ENCODE results near the gene IKZF2.
"Not testable (repeated sequence)": the region's sequence is repeated elsewhere in the genome, so short reads cannot be mapped to it uniquely, and the experiment has no call there.

Gene IKZF2

DNA sequence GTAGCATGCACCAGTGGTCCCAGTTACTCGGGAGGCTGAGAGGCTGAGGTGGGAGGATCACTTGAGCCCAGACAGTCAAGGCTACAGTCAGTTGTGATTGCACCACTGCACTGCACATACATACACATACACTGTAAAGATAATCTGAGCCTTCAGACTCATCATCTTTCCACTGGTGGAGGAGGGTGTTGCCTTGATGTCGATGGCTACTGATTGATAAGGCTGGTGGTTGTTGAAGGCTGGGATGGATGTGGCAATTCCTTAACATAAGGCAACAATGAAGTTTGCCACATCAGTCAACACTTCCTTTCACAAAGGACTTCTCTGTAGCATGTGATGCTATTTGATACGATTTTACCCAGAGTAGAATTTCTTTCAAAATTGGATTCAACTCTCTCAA is 118.8 kb downstream of the IKZF2 start:
- no peak for DNase-seq

DNA sequence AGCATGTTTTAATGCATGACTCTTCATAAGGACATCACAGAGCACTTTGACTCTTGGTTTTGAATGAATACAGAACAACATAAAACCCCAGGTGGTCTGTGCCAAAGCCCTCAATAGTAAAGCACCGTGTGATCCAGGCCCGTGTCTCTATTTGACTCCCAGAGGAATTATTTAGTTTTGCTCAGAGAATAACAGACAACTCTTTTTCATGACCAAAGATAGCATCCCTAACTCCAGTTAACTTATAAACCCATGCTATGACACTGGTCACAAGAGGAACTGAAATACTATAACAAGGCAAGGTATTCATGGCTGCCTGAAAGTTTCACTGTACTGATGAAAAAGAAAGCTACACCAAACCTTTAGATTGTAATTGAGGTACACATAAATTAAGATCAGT is 128.4 kb downstream of the IKZF2 start:
- DNase-seq, result no peak

DNA sequence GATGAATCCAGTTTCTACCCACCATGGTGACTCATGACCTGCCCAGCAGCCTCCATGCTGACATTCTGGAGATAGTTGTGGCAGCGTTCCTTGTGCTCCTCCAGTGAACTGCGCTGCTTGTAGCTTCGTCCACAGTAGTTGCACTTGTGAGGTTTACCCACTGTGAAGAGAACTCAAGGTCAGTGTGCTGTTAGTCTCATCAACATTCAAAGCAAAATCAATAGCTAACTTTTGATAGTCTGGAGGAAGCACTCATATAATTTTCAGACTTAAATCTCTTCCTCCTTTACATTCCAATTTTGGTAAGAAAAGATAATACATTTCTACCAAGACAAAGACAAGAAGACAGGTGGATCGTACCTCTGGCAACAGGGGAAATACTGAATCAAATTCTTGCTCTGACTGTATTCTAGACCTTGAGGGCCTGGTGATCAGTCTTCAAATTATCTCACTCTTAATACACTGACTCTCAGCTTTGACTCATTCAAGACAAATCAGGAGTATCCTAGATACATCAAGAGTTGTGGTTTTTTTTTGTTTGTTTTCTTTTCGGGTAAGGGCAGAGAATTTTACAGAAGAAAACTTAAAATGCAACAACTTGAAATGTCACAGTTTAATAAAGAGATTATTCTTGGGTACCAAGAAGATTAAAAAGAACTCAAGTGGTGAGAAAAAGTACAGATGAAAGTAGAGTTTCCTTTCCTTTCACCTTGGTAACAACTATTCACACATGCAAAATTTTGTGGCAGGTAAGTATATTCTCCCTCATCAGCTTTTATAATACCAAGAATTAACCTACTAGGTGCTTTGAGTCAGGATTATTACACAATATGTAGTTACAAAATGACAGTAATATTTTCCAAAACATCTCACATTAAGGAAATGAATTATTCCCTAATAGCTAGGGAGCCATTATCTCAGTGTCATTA is 129.2 kb downstream of the IKZF2 start:
- DNase-seq, result no peak

DNA sequence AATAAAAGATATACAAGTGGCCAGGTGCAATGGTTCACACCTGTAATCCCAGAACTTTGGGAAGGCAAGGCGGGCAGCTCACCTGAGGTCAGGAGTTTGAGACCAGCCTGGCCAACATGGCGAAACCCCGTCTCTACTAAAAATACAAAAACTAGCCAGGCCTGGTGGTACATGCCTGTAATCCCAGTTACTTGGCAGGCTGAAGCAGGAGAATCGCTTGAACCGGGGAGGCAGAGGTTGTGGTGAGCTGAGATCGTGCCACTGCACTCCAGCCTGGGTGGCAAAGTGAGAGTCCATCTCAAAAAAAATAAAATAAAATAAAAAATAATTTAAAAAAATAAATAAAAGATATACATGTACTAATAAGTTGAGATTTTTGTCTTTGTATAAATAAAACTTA is 130.5 kb downstream of the IKZF2 start:
- DNase-seq, result not testable (repeated sequence)

DNA sequence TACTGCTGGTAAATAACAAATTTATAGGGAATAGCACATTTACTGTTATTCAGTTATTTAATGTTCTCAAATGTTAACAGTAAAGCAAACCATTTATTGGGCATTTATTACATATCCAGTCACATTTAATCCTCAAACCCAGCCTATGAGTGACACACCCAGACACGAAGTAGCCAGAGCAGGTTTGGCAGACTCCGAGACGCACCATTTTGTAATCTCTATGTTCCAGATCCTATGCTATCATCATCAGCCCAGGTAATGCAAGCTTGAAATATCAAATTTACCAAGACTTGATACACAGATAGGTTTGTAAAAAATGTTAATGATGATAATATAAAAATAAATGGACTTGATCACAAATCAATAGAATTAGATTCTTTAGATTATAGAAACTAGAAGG is 131.1 kb downstream of the IKZF2 start:
- no peak for DNase-seq

DNA sequence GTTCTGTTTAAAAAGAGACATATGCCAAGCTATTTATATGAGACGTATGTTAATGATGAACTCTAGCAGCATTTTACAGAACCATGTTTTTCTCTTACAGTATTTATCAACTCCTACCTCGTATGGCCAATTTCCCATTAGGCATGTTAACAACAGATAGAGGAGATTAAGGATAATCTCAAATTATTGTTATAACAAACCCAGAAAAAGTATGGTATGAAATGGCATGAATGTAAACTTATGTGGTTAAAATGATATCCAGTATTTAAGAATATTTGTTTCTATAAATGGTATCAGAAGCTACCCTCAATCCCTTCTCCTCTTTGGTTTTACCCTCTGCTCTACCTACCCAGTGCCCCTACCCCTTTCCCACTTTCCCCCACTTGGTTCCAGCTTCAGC is 132.0 kb downstream of the IKZF2 start:
- no peak for DNase-seq

DNA sequence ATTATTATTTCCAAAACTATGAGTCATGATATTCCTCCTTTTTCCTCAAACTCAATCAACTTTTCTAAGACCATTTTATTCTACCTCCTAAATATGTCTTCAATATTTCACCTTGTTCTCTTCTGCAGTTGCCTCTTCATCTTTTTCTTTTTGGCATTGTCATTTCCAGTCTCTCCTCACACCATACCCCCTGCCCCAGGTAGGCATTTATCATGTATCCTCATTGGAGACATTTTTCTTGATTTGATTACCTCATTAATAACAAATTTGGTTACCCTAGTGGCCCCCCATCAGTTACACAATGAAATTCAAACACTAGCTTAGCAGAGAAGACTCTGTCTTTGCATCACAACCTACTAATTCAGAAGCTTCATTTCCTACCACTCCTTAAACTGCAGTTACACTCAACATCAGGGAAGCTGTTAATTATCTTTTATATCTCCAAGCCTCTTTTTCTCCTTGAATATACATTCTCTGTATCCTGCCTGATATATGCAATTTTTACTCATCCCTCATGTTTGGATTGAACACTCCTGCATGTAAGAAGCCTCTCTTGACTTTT is 133.0 kb downstream of the IKZF2 start:
- no peak for DNase-seq

DNA sequence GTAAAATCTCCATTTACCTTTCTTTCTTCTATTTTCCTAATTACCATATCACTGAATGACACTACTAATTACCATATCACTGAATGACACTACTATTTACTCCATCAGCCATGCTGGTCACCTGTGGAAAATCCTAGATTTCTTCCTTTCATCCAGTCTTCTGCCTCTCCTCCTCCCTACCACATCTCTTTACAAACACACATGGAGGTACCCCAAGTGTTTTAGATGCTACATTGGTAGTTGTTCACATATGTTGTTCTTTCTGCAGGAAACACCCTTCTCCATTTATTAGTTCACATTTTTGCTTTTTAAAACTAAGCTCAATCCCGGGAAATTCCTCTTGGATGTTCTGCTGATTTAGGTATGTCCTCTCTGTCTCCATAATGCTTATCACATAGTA is 134.0 kb downstream of the IKZF2 start:
- no peak for DNase-seq

DNA sequence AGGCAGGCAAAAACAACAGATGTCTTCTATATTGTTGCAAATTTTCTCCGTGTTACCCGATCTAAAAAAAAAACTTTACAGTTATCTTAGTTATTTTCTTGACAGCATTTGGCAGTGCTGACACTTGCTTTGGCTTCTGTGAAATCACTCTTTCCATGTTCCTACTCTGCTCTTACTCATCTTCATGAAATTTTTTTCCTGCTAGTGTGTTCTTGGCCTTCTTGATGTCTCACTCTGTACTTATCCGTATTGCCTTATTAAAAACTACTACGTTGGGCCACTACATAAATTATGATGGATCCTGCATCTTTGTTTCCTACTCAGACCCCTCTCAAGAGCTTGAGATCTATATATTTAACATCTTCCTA is 134.4 kb downstream of the IKZF2 start:
- DNase-seq, result no peak

DNA sequence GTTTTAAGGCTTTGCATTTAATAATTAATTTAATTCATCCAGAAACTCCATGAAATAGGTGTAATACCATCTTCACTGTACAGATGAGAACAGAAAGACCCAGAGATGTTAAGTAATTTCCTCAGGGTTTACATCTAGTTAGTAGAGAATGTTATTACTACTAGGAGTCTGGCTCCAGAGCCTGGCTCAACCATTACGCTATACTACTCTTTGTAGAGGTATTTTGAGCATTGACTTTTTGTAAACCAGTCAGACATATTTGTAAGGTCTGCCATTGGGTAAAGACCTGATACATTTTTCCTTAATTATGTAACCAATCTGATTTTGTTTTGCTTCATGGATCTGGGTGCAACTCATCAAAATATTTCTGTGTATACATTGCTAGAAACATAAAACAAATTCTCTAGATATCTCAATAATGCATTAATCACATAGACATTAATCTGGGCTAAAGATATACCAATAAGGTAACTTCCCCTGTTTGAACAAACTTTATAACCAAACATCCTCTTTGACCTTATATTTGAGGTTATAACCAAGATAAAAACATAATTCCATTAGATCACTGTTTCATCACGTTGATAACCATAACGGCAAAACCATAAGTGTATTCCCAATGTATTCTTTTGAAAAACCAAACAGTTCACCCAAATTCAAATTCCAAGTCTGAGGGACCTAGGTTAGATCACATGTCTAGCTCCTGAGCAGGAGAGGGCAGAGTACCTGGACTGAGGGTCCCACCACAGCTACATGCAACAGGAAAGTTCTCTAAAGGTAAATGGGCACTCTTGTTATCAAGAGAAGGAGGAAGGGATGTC is 135.0 kb downstream of the IKZF2 start:
- DNase-seq, result no peak

DNA sequence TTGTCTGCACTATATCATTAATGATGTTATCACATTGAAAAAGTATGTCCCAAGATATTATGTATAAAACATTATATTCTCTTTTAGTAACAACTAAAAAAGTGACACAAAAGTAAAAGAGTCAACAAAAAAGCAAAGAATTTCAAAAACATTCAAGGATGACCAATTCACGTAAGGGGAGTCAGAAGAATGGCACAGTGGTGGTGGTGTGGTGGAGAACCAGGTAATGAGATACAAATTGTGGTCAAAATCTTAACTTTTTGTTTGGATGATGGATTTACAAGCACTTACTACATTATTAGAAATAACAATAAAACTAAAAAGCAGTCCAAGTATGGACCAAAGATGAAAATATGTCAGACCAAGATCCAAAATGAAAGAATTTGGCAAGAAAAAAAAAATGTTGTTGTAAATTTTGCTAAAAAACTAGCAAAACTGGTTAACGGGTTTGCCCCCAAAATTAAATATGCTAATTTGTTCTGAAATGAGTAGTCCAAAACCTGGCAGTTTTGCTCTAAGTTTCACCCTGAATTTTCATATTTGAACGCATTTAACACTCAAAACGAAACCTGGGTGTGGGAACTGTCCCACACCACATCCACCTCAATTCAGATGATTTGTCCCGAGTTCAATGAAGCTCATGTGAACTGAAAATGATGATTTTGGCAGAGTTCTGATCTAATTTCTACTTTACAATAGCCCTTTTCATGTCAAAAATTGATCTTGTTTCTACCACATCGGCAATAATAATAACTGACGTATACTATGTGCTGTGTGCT is 135.8 kb downstream of the IKZF2 start:
- no peak for DNase-seq

DNA sequence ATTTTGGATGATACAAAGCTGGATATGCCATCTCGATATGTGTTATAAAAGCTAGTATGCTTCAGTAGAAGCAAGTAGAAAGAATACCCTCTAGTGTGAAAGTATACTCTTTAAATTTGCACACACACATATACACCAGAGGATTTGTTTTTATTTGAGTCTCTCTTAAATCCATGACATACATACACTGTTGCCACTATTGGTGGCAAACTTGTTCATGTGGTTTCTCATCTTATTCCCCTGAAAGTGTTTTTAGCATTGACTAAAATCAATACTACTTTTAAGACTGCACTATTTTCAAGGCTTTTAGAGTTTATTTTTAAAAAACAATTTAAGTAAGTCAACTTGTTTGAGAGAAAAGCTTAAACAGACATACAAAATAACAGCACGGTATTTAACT is 137.4 kb downstream of the IKZF2 start:
- no peak for DNase-seq

DNA sequence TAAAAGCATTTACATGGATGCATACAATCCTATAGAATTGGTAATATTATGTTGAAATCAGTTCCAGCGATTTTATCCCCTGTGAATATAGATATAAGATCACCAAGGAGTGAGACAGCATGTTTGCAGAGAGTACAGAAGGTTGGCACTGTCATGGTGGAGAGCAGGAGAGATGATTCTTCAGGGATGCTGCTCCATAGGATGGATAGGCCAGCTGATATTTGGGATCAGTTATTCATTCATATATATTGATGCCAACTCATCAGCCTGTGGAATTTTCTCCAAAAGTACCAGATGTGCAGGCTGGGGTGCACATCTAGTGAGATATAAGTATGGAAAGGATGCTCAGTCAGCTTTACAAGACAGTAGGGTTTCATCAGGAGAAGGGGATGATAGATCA is 139.9 kb downstream of the IKZF2 start:
- DNase-seq, result no peak

DNA sequence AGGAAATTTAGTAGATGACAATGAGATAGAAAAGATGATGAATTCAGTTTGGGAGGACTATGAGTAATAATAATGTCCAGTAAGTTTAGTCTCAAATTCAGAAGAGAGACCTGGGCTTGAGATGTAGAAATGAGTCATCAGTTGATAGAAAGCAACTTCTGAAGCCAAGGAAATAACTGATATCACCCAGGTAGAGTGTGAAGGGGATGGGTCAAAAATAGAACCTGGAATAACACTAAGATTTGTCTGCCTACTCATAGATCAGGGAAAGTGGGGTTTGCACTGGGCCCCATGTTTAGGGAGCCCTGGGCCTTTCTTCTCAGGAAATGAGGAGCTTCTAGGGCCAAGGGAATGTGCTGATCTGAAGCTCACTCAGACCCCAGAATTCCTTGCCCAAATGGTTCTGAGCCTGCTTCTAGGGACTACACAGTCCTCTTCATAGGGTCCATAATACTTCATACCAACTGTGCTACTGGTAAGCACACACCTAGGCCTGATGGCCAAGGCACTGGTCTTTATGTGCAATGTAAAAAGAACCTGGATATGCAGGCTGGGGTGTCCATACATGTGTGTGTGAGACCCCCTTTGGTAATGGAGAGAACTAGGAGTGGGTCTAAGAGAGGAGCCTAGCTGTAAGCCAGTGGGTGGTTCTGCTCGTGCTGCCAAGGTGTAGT is 141.2 kb downstream of the IKZF2 start:
- DNase-seq, result no peak

DNA sequence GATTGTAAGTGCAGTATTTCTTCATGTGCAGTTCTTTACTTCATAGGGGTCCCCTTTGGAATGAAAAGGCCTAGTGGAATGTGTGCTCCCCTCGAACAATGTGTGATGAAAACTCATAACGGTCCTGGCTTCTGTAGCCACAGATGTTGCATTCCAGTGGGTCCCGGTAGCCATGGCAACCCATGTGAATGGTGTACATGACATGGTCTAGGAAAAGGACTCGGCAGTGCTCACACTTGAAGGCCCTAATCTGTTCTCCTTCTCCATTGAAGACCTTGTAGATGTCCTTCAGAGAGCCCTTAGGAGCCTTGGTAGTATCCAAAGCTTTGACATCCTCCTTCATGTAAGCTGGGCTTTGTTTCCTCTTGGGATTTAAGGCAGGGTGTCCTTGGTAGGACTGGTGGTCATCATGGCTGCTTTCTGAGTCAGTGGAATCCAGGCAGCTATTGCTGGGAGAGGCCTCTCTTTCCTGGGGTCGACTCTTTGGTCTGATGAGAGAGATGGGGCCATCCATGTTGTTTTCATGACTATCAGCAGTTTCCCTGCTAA is 144.0 kb downstream of the IKZF2 start:
- no peak for DNase-seq

DNA sequence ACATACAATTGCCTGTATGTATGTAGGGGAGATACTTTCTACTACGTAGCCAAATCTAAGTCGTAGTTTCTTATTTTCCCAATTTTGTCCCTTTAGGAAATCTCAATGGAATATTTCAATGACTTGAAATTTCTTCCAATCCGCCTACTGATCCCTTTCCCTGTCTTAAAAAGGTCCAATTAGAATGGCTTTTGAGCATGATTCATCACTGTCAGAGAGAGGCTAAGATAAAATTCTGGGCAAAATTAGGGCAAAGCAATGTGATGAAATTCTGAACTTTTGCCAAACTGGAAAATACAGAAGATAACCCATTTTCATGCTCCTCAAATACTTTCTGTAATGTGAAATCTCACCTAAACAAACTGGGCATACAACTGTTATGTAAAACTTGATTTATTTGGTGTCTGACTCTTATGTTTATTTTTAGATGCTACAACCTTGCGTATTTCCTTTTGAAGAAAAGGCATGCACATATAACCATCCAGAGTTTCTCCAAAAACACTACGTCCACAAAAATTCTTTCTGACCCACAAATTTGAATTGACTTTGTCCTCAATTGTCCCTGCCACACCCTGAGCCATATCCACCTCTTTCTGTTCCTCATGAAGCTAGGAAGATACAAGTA is 147.1 kb downstream of the IKZF2 start:
- no peak for DNase-seq

DNA sequence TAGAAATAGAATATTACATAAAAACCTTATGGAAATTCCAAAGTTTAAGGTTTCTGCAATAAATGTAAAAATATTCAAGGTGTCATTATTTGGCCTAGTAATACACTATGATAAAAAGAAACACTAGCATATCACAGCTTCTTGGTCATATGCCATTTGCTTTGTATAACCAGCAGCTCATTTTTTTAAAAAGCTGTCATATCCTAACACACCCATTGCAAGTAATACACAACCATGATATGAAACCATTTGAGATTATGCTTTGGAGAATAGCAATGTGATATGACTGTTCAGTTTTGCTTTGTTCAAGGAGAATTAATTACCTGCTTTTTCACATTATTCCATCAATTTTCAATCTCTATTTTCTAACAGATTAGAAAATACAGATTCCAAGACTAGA is 149.0 kb downstream of the IKZF2 start:
- DNase-seq, result no peak

DNA sequence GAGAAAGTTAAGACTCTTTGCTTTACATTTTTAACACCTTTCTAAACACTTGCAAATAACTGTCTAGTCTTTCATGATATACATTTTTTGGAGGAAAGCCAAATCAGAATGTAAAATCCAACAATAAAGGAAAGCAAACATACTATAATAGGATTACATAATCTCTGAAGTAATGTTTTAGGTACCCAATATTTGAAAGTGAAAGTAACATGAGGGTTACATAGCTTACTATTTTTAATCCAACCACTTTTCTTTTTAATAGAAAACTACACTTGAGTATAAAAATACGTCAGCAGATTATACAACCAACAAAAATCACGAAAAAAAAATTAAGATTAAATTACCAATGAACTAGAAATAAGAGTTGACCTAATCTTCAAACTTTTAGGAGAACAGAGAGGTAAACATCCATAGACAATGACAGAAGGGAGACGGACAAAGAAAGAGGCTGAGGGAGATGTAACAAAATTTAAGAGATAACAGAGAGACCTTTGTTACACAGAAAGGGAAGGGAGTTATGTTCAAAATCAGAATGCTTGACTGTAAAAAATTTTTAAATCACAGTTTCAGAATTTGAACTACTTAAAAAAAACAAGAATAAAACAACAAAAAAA is 150.0 kb downstream of the IKZF2 start:
- DNase-seq, result no peak

DNA sequence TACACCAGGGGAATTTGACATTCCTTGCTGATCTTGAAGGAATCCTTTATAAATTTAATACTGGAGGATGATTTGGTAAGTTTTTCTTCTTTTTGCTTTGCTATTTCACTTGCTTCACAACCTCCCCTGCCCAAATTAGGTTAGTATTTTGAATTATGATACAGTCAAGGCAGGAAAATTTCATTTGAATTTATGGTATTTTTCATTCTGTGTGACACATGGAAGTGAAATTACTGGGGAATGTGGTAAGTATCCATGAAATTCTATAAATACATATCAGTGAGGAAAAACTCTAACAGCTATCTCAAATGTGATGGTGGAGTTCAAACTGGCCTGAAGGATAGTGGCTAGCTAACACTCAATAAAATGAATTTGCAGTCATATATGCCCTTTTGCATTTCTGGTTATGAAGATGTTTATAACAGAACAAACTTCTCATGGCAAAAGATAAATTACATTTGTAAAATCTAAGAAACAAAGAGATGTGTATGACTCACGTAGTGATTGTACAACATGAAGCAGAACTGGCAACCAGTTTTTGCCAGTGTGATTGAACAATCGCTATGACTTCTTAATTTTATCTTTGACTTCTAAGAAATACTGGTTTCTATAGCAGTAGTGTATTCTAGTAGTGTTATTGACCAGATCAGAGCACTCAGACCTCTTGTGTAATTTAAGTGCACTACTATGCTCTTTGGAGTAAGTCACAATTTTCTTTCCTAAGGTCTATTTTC is 152.6 kb downstream of the IKZF2 start:
- DNase-seq, result no peak

DNA sequence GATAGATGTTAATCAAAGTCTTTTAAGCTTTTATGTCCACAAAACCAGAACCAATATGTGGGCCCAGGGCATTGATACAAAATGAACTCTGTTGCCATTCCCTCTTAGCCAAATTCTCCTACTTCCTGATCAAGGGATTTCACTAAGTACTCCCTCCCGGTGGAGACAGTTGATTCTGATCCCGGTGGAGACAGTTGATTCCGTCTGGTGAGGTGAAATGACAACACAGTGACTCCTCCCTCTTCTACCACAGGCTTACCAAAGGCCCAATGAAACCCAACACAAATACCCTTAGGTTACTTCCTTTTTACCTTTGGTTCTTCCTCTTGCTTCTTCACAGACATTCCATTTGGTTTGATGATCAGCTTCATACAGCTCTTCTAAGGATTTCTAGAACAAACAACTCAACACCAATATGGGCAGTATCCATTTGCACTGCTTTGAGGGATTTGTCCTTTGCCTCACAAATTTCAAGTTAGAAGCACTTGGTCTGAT is 153.8 kb downstream of the IKZF2 start:
- DNase-seq, result no peak
